Body of pancreas (tissue), 4 donors: ENCODE results near the gene ADK. TPM values are rescaled to one million over a fixed set of nuclear protein-coding genes. Genes with fewer than 3 reads are reported as not detected.

Experiments
- ATAC-seq: fragments of 150-250 bp; one replicate; pipeline ENCODE4 v1.9.1; 2016
- DNase-seq, 4 donors: peaks; one replicate each; pipeline ENCODE4 v3.0.0-alpha.2; 2019
- H3K27ac ChIP-seq, 4 donors: fragments of 200-600 bp; sonication (generic); 1 replicate in 3 of 4; 2 replicates in 1 of 4; pipeline versions ENCODE4 v1.5.1 to v1.6.1; 2016 to 2019; ENCODE audit warnings: mild to moderate bottlenecking in 1 of 4, mixed read lengths in 1 of 4, moderate library complexity in 1 of 4
- H3K27me3 ChIP-seq, 2 donors: fragments of 200-600 bp; sonication (generic); one replicate each; pipeline ENCODE4 v1.6.0; 2016; ENCODE audit warnings: mild to moderate bottlenecking in 1 of 2
- H3K36me3 ChIP-seq, 2 donors: fragments of 200-600 bp; sonication (generic); replicated peaks in 1 of 2; 2 replicates each; pipeline ENCODE4 v1.5.1; 2016; ENCODE audit warnings: low read depth in 2 of 2; ENCODE audit not compliant: insufficient read depth in 1 of 2
- H3K4me1 ChIP-seq: fragments of 200-600 bp; sonication (generic); one replicate; pipeline ENCODE4 v1.6.0; 2016
- H3K4me3 ChIP-seq, 2 donors: fragments of 200-600 bp; sonication (generic); 1 replicate in 1 of 2; 2 replicates in 1 of 2; pipeline ENCODE4 v1.5.1; 2016 to 2019
- H3K9me3 ChIP-seq, 3 donors: fragments of 200-600 bp; sonication (generic); 1 replicate in 2 of 3; 2 replicates in 1 of 3; pipeline ENCODE4 v1.5.1; 2016
- CTCF ChIP-seq, 7 experiments: fragments of 450-650 bp in 4 of 7; fragments of 200-600 bp in 3 of 7; sonication (generic) in 3 of 7; IDR thresholded peaks; one replicate each; pipeline ENCODE4 v1.5.1; 2016 to 2019; ENCODE audit warnings: antibody characterized with exemption in 7 of 7
- POLR2A ChIP-seq, 3 donors: fragments of 450-650 bp; IDR thresholded peaks; one replicate each; pipeline ENCODE4 v1.6.1; 2016; ENCODE audit warnings: antibody characterized with exemption in 3 of 3, mild to moderate bottlenecking in 2 of 3
- WGBS, 2 donors: methylation state at CpG; one replicate each; pipeline ENCODE4 v1.1.5; 2017; 5-methylcytosine and 5-hydroxymethylcytosine counted together
- intact Hi-C: fragments of 100-400 bp; cut with DNase I; formaldehyde crosslinking; loops from one replicate; pipeline ENCODE4 v1.15.1; 2023
- total RNA-seq, 2 donors: library from RNA; depleted of rRNA; stranded (reverse); fragments of >200 nt; gene quantifications; one replicate each; pipeline ENCODE4 v1.1.0, GENCODE V29; 2016

Gene ADK
- total RNA-seq, 2 donors from 2014 or later, result 12.9 to 18.7 TPM

DNA sequence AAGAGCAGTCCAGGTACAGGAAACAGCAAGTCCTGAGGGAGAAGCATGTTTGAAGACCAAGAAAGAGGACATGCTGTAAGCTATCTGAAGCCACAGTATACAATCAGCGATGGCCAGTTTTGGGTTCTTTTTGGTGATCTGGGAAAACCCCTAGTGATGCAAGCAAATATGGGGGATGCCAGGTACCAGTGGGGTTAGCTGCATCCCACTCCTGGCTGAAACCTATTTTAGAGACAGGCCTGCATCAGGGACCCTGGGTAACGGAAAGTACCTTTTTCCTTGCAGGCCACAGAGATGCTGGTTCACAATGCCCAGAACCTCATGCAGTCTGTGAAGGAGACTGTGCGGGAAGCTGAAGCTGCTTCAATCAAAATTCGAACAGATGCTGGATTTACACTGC is 33.3 kb upstream of the ADK start:
- H3K4me1 ChIP-seq, result peaks cover 7% of the 10 kb centered on the region
- ATAC-seq (no peak), DNase-seq (no peak)
- no peaks in the 10 kb centered on the region for H3K27me3 ChIP-seq
- TF ChIP-seq POLR2A (IDR thresholded peaks at IDR 0.05), result no peak
- TF ChIP-seq CTCF (IDR thresholded peaks at IDR 0.05), result no peak
- WGBS, 2 donors, result 92 to 93% methylated on average over 4 of the region's 4 CpGs
- no peak overlapping the region for H3K27ac ChIP-seq
- intact Hi-C loops, result no loop called here
- no peaks in the 10 kb centered on the region for H3K9me3 ChIP-seq
- no peak overlapping the region for H3K4me3 ChIP-seq
- H3K36me3 ChIP-seq, result peaks cover 0 to 28% of the 10 kb centered on the region in 2 donors

GRCh38 chr10:74118804-74119203 is 32.2 kb upstream of the ADK start:
- Histone ChIP-seq H3K4me3 (no peak overlapping the region), H3K27me3 (no peaks in the 10 kb centered on the region), H3K36me3 (peaks cover 4 to 30% of the 10 kb centered on the region in 2 donors), H3K9me3 (no peaks in the 10 kb centered on the region), H3K27ac (no peak overlapping the region), H3K4me1 (no peaks in the 10 kb centered on the region)
- TF ChIP-seq CTCF (IDR thresholded peaks at IDR 0.05) (no peak), POLR2A (IDR thresholded peaks at IDR 0.05) (no peak)
- ATAC-seq, result no peak
- intact Hi-C loops, result no loop called here
- no peak for DNase-seq
- WGBS, 2 donors, result 77 to 92% methylated on average over 3 of the region's 3 CpGs

- WGBS, 2 donors, result 14 to 27% methylated on average over 1 of the region's 1 CpG
- Histone ChIP-seq H3K4me3 (no peak overlapping the region), H3K27me3 (no peaks in the 10 kb centered on the region), H3K36me3 (peaks cover 4 to 28% of the 10 kb centered on the region in 2 donors), H3K4me1 (no peaks in the 10 kb centered on the region), H3K27ac (no peak overlapping the region), H3K9me3 (no peaks in the 10 kb centered on the region)
- intact Hi-C loops, result no loop called here
- DNase-seq, result no peak
- no peak for ATAC-seq
- TF ChIP-seq POLR2A (IDR thresholded peaks at IDR 0.05), result no peak
- no peak for TF ChIP-seq CTCF (IDR thresholded peaks at IDR 0.05)
These were observed 30.1 kb upstream of the ADK start for GRCh38 chr10:74120911-74121310.

DNA sequence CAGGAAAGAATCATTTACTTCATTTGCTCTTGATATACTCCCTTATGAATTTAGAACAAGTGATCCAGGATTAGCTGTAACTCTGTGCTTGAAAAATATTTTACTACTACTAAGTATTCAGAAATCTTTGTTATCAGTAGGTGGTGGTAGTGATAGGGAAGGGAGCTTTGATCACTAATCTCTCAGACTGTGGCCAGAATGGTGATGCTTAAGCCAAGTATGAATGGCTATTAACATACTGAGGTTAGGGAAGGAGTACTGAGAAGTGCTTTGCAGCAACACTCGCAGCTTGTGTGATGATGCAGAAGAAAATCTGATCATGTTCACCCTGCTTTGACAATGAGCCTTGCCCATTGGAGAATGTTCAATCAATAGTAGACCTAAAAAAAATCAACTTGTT is 29.7 kb upstream of the ADK start:
- WGBS, 2 donors, result 79 to 86% methylated on average over 1 of the region's 1 CpG
- H3K27ac ChIP-seq, result no peak overlapping the region
- peaks cover 4 to 30% of the 10 kb centered on the region in 2 donors for H3K36me3 ChIP-seq
- DNase-seq, result no peak
- ATAC-seq, result no peak
- TF ChIP-seq POLR2A (IDR thresholded peaks at IDR 0.05), result no peak
- TF ChIP-seq CTCF (IDR thresholded peaks at IDR 0.05), result no peak
- H3K9me3 ChIP-seq, result no peaks in the 10 kb centered on the region
- no peak overlapping the region for H3K4me3 ChIP-seq
- H3K27me3 ChIP-seq, result no peaks in the 10 kb centered on the region
- H3K4me1 ChIP-seq, result no peaks in the 10 kb centered on the region
- intact Hi-C loops, result no loop called here

DNA sequence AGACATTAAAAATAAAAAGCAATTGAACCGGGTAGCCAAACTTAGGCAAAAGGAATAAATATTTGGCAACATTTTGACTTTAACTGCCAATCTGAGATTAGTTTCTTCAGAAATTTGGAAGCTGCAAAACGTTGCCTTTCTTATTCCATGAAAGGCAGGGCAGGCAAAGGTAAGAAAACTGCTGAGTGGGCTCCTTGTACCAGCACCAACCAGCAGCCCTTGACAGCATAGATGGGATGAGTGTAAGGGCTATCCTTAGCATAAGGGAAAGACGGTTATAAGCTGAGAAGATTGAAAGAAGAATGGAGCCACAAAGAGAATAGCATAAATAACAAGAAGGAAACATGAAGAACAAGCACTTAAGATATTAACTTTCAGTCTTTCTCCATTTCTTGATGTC is 29.0 kb upstream of the ADK start:
- Histone ChIP-seq H3K27ac (no peak overlapping the region), H3K36me3 (peaks cover 4 to 31% of the 10 kb centered on the region in 2 donors), H3K9me3 (no peaks in the 10 kb centered on the region), H3K4me3 (no peak overlapping the region), H3K4me1 (no peaks in the 10 kb centered on the region), H3K27me3 (no peaks in the 10 kb centered on the region)
- TF ChIP-seq POLR2A (IDR thresholded peaks at IDR 0.05), result no peak
- ATAC-seq, result no peak
- 59 to 62% methylated on average over 3 of the region's 3 CpGs for WGBS, 2 donors
- intact Hi-C loops, result no loop called here
- DNase-seq, result no peak
